A172 (cell line): ENCODE data around the gene CRMP1. TPM values are rescaled to one million over a fixed set of nuclear protein-coding genes. Genes with fewer than 3 reads are reported as not detected.

ENCODE experiments used
- DNase-seq: peaks from one replicate; pipeline ENCODE4 v3.0.0-alpha.2; 2015; ENCODE audit warnings: low spot score
- total RNA-seq: library from RNA; depleted of rRNA; stranded (reverse); fragments of >200 nt; shearing (Covaris generic); gene quantifications from 2 replicates; pipeline ENCODE4 v1.2.3, GENCODE V29; 2014

CRMP1 gene
- total RNA-seq, 1 experiment from 2014 or later: 51.5 TPM

DNA sequence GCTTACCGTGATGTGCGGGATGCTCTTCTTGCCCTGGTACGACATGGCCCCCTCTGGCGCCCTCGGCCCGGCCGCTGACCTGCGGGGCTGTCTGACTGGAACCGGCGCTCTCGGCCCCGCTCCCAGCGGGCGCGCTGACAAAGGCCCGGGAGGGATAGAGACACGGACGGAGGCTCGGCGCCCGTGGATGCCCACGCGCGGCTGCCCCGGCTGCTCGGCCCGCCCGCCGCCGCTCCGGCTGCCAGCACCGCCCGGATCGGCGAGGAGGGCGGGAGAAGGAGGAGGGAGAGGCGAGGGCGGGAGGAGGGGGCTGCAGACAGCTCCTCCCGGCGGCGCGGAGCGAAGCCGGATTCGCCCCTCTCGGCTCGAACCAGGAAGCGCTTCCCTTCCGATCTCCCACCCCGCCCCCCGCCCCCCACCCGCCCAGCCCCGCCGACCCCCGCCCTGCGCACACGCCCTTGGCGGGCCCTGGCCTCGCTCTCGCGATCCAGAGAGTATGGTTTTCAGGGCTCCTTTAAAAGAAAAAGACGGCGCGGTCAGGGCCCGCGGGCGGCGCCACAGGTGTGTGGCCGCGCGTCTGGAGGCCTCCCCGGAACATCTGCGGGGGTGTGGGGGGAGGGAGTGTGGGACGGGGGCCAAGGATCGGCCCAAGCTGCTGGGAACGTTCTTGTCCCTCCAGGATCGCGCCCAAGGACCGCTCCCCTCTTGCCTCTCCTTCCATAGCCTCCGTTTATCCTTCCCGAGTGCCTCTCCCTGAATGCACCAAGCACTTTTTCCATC is 4.5 kb downstream of the CRMP1 start:
- DNase-seq: peak; percentile 37

DNA sequence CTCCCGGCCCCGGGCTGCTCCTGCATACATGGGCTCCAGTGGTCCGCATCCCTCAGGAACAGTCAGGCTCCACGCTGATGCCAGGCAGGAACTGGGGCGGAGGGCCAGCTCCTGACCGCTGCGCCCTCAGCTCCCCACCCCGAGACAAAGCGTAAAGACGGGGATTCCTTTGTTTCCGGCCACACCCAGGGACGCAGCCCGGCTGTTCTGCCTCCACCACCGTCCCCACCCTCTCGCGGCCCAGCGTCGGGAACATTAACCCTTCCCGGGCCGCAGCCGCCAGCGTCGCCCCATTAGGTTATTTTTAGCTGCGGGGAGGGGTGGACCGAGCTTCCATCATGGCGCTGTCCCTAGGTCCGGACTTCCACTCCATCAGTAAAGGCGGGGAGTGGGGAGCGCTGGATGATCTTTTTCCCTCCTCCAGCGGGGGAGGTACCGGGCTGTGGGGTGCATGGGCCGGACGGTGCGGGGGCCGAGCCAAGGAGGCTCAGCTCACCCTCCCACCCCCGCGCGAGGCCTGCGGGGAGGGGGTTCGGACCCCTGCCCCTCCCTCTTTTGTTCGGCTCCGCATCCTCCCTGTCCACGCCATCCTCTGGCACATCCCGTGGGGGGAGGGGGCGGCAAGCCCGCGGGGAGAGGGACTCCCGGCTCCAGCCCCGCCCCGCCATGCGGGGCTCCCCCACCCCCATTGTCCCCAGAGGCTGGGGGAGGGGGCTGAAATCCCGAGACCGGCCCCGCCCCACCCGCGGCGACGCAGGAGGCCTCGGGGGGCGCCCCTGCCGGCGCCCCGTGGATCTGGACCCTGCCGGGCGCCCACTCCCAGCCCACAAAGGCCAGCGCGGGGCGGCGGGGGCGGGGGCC is 5.3 kb downstream of the CRMP1 start:
- DNase-seq: peak; percentile 68

DNA sequence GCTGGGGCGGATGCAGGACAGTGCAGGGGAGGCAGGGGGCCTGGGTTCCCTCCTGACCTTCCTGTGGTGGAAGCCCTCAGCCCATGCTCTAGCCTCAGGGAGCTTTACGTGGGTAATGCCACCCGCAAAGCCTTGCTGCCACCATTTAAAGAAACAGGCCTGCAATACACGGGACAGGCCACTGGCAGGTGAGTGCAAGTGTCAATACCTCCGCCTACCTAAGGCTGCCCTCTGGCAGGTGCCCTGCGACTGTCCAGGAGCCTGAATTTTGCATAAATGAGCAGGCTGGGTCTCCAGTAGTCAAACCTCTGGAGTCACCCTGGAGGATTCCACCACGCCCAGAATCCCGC is 5.9 kb downstream of the CRMP1 start:
- DNase-seq: no peak

DNA sequence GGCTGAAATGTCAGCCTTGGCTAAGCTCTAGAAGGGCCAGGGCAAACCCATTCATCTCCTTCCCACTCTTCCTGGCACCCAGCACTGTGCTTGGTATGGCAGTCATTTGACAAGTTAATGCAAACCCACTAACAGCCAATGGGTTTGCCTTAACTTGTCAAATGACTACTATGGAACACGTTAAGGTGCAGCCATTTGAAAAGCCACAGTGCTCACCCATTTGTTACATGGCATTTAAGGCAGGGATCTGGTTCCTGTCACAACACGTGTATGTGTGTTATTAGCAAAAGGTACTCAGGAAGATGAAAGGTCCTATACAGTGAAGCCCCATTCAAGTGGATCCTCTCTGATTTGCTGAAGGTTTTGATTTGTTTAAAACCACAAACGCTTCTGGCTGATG is 7.2 kb downstream of the CRMP1 start:
- no peak for DNase-seq

DNA sequence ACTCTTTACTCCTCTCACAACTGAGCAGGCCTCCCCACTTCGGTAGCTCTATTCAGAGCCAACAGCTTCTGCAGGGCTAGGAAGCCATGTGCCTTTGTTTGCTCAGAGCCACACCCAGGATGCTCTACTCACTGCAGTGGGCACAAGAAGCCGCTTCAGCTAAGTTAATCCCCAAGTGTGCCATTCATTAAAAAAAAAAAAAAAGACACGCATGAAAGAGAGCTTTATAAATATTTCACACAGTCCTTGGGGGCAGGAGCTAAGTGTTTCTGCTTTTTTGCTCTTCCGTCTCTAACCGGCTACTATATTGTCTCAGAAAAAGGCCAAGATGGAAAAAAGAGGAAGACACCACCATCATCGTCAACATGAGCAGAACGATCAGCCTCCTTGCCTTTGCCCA is 8.1 kb downstream of the CRMP1 start:
- DNase-seq: no peak

DNA sequence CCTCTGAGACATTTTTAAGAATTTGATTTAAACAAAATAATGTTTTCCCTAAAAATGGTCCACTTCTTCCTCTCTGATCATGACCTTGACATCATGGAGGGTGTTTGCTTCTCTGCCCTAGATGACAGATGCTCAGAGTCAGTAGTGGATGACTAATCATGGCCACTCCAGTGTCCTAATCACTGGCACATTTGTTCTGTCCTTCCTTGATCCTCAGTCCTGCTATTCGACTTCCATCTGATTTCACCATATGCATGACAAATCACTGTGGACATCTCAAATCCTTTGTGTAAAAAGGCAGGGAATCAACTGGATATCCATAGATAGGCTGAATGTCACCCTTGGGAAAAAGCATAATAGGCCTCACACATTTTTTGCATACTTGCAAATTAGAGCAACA is 9.0 kb downstream of the CRMP1 start:
- no peak for DNase-seq

DNA sequence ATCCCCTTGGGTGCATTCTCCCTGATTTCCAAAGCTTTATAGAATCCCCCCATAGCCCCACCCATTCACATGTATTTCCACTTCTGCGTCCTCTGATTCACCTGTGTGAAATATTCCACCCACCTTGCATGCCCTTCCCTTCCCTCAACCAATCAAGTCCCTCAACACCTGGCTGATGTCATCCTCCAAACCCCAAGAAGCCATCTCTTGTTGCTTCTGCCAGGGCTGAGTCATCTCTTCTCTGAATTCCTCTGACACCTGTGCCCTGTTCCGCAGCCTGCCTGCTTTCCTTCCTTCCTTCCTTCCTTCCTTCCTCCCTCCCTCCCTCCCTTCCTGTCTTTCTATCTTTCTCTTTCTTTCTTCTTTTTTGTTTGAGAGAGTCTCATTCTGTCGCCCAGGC is 9.9 kb downstream of the CRMP1 start:
- no peak for DNase-seq

DNA sequence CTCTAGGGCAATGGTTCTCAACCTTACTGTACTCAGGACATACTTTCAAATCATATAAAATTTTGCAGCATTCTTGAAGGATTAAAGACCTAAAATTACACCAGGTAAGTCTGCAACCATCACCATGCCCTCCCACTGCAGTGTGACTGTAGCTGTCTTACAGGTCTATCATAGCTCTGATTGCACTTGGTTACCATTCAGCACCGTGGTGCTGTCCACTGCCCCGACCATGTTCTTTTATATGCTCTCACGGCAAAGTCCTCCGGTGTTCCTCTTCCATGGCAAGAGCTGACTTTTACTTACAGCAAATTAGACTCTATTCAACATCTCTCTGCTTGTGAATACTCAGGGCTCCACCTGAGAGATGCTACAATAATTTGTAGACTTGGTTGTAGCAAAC is 11.5 kb downstream of the CRMP1 start:
- no peak for DNase-seq

DNA sequence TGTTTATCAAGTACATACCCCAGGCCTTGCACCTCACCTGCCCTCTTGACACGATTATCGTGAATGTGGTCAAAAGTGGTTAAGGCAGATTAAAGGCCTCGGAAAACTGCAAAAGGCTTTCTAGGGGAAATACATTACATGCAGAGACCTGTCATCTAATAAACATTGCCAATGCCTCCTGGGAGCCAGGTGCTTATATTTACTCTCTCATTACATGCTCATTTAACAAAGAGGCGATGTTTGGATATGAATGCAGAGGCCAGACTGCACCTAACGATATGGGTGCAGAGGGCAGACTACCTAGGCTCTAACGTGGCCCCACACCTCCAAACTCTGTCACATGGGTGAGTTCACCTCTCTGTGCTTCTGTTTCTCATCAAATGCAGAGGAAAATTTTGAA is 14.5 kb downstream of the CRMP1 start:
- DNase-seq: no peak

DNA sequence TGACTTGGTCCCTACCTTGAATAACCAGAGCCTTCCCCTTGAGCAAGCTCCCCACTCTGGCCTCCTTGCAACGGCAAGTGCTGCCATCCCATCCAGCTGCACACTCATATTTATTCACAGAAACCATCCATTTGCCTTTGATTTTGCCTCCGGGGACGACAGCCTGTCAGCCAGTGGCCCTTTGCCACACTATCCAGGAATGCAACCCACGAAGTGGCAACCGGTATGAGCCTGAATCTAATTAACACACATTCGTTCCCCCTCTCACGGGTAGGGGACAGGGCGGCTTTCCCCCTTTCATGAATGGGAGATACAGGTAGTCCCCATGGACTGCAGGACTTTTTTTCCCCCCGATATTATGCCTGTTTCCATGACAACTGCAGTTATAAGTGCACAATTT is 15.5 kb downstream of the CRMP1 start:
- DNase-seq: no peak

DNA sequence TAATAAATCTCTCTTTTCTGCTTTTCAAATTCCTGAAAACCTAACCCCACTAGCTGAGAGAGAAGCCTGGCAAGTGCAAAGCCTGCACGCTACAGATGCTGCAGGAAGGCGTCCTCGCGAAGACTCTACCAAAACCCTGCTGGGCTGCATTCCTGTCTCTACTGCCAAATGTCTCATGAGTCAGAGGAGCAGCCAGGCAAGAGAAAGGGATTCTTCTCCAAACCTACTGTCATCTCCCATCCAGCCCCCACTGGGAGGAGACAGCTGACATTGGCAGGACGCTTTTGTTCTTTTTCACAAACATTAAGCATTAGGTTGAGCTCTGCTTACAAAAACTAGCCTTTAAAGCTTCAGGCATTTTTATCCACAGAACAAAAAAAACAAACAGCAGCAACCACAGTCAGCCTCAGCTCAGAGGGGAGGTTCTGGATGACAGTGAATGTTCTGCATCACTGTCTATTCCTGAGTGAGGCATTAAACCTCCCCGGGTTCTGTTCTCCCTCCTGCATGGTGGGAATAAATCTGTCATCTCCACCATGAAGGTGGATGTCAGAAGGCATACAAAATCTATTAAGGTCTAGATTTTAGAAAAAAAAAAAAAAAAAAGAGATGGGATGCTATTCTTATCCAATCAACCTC is 18.0 kb downstream of the CRMP1 start:
- peak; percentile 69 for DNase-seq

DNA sequence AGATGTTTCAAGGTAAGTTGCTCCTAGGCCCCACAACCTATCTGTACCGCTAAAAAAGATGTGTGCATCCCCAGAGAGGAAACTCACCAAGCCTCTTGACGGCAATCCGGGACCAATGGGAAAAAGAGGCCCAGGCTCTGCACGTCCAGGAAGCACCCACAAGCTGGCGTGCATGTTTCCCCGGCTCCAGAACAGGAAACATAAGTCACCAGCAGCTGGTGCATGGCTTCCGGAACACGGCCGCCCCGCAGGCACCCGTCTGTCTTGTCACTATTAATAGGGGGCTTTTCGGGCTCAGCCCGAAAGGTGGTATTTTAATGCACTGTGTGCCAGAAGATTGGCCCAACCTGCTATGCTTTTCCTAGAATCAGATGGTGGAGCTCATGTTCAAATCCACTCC is 22.2 kb downstream of the CRMP1 start:
- DNase-seq: no peak

DNA sequence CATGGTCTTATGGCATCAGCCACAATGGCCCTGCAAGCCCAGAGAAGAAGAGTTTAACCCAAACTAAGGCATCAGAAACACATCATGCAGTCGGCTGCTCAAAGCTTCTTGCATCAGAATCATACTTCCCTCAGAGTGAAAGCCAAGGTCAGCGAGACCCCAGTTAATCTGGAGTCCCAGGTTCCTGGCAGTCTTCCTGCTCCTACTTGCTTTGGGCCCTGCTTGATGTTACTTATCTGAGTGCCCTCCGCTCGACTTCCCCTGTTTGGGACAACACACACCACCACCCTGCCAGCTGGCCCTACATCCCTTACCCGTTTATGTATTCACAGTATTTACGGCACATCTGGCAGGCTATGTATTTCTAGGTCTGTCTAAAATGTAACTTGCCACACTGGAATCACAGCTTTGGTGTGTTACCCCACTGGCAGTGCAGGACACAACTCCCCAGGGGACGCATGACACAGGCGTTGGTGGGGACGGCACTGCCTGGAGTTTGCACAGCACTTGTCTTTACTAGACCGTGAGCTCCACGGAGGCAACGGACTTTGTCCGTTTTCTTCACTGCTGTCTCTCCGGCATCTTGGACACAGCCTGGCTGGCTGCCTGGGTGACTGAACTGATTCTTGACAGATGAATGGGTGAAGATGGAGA is 22.8 kb downstream of the CRMP1 start:
- DNase-seq: no peak

DNA sequence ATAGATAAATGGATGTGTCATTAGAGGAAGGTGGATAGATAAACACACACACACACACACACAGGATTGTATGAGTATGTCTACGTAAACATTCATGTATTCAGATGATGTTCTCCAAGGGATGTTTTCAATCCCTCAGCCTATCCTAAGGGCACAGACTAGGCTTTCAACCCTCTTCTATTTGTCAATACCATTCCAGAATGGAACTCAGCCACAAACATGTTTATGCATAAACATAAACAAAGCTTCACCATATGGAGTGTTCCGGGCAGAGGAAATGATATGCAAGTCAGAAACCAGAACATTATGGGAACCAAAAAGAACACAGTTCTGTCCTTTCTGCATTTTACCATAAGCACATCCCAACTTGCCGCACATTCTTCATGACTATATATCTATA is 25.0 kb downstream of the CRMP1 start:
- DNase-seq: no peak

DNA sequence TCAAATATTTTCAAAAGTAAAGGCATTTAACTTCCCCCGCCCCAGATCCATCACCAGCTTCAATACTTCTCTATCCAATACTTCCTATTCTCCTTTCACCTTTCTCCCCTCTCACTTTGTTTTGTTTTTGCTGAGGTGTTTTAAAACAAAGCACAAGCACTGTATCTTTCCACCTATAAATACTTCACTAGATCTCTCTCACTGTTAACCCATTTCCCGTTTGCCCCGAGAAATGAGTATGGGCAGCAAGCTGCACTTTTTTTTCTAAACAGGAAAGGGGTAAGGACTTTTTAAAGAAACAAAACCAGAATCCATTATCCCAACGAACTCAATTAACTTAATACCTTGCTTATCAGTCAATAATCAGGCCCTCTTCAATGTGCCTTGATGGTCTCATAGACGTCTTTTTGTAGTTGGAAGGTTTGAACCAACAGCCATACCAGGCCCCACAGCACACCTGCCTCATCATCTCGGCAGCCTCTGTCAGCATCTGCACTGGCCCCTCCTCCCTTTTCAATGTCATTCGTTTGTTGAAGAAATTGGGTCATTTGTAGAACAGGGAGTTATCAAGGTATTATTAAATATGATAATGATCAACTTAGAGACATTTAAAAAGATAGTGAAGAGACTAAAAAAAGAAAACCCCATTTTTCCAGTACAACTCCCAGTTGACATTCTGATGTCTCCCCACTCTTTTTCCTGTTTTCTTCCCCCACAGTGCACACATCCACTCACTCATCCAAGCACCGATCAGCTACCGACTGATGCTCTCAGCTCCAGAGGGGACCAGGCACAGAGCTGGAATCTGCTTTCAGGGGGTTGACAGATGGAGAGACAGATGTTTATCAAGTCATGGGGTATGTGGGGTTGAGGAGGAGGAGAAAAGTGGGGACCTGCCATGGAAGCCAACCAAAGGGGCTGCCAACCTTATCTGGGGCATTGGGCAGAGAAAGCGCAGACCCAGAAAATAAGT is 25.8 kb downstream of the CRMP1 start:
- DNase-seq: no peak

DNA sequence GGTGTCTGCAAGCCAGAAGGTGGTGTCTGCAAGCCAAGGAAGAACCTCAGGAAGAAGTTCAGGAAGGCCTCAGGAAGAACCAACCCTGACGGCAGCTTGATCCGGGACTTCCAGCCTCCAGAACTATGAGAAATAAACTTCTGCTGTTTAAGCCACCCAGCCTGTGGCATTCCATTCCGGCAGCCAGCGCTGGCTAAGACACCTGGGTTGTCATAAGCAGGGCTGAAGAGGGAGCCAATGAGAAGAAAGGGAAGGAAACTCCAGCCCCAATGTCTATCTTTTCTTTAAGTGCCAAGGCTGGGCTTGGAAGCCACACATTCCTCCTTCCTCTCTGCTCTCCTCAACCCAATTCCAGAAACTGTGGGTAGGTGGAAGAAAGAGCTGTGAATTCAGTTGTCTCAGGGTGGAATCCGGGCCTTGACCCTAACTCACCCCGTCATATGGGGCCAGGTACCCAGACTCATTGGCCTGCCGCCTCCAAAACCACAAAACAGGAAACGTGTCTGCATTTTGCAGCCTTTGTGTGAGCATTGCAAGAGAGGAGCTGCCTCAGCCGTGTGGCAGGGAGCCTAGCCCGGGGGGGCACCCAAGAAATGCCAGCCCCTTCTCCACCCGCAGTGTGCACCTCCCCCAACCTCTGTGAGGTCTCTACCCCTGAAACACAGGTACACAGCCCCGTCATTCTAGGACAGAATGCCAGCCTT is 26.8 kb downstream of the CRMP1 start:
- DNase-seq: peak; percentile 65

DNA sequence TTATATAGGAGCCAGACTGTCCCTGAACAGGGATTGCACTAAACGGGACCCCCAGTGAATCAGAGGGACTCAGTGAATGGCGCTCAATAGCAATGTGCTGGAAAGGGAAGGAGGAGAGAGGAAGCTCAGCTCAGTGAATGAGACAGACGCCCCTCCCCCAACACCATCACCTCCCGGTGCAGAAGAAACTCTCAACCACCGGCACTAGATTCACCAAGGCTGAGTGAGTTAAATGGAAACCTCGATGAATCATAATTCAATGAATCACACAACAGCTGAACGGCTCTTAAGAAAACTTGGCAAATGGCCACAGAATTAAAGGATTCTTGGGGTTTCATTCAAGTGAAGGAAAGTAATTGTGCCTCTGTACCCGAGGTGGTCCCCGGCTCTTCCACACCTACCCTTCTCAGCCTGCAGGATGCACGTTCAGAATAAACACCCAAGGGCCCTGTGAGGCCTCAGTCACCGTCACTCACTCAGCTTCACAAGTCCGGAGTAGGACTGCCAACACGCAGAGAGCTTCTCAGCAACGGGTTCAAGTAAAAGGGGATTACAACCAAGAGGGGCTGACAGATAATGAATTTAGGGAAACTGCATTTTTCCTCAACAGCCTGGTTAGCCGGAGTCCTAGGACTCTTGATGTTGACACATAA is 29.3 kb downstream of the CRMP1 start:
- DNase-seq: peak; percentile 99

DNA sequence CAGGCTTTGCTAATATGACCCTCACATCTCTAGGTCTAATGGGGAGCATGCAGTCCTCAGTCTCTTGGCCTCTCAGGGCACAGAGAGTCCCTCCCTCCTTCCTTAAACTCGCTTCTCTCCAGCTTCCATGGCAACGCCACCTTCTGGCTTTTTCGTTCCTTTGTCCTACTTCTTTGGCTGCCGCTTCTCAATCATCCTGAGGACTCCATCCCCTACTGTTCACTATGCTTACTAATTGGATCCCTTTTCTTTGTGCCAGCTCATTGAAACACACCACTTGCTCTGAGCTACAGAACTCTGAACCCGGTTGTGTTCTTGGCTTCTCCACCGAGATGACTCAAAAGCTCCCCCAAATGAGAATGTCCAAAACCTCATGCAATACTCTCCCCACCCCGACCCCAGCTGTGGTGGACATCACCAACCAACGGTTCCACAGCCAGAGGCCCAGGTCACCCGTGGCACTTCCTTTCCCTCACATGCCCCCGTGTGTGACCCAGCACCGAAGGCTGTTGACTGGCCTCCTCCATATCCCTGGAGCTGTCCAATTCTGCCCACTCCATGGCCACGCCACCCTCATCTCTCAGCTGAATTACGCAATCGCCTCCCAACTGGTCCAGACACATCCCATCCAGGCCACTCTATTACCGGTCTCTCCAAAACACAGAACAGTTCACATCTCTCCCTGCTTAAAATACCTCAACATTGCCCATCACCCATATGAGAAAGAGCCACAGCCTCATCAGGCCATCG is 34.7 kb downstream of the CRMP1 start:
- no peak for DNase-seq

DNA sequence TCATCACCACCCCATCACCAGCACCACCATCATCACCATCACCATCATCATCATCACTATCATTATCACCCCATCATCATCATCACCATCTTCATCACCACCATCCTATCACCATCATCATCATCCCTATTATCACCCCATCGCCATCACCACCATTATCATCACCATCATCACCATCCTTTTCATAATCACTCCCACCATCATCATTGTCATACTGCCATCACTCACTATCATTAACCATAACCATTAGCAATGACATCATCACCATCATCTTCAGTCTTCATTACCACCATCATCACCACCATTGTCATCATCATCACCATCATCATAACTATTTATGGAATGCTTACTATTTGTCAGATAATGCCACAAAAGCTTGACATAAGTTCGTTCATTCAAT is 35.7 kb downstream of the CRMP1 start:
- no peak for DNase-seq
